Right ventricle myocardium superior (tissue), 1 donor: Measurements from ENCODE around the gene FLNC. TPM values are rescaled to one million over a fixed set of nuclear protein-coding genes. Genes with fewer than 3 reads are reported as not detected.

Experiments used
- ATAC-seq: fragments of 200-7000 bp; cut with Tn5 transposase; one replicate; pipeline ENCODE4 v1.9.1; 2020; ENCODE audit warnings: mild to moderate bottlenecking; ENCODE audit not compliant: poor library complexity
- DNase-seq: peaks from one replicate; pipeline ENCODE4 v3.0.0-alpha.2; 2020
- intact Hi-C: fragments of 100-400 bp; cut with DNase I; formaldehyde crosslinking; loops from one replicate; pipeline ENCODE4 v1.11.2; 2022
- total RNA-seq: library from RNA; stranded (reverse); fragmentation: NEBNext Ultra II Directional; extraction: Animal tissue kit (Norgen Biotek cat#: 25700); gene quantifications from one replicate; pipeline ENCODE4 v1.2.1, GENCODE V29; 2021
- donor health status: DM: no; HTN: yes; CAD: no; lungs with severe emphysema.

The FLNC gene
- total RNA-seq, 1 donor from 2014 or later, result 601 TPM

GRCh38 chr7:128867842-128868623 is 37.8 kb downstream of the FLNC start:
- intact Hi-C loops, result no loop called here
- no peak for ATAC-seq
- DNase-seq, result no peak

GRCh38 chr7:128868624-128869137 is 38.5 kb downstream of the FLNC start:
- intact Hi-C loops, result no loop called here
- ATAC-seq, result peak; percentile 1
- no peak for DNase-seq

- ATAC-seq (peak; percentile 87), DNase-seq (peak; percentile 75)
- intact Hi-C loops, result no loop called here
Observed at GRCh38 chr7:128869138-128869943, 39.1 kb downstream of the FLNC start.

GRCh38 chr7:128869944-128870285 is 39.7 kb downstream of the FLNC start:
- peak; percentile 6 for ATAC-seq
- peak; percentile 24 for DNase-seq
- intact Hi-C loops, result no loop called here

- ATAC-seq (no peak), DNase-seq (no peak)
- intact Hi-C loops, result no loop called here
Observed at GRCh38 chr7:128871050-128871449, 40.8 kb downstream of the FLNC start.

- intact Hi-C loops, result no loop called here
- no peak for ATAC-seq
- DNase-seq, result no peak
Observed at GRCh38 chr7:128872394-128872824, 42.2 kb downstream of the FLNC start.

- ATAC-seq, result no peak
- no peak for DNase-seq
- intact Hi-C loops, result no loop called here
Observed at GRCh38 chr7:128873234-128873633, 43.0 kb downstream of the FLNC start.

- intact Hi-C loops, result no loop called here
- DNase-seq, result no peak
- no peak for ATAC-seq
Observed at GRCh38 chr7:128874140-128875031, 44.2 kb downstream of the FLNC start.

- intact Hi-C loops, result no loop called here
- DNase-seq, result peak; percentile 6
Observed at GRCh38 chr7:128875523-128875948, 45.3 kb downstream of the FLNC start.

GRCh38 chr7:128876127-128876526 is 45.9 kb downstream of the FLNC start:
- no peak for DNase-seq
- ATAC-seq, result no peak
- intact Hi-C loops, result no loop called here

More at GRCh38 chr7:128875523-128875948, 45.3 kb downstream of the FLNC start:
- ATAC-seq, result no peak

GRCh38 chr7:128876586-128876977 is 46.4 kb downstream of the FLNC start:
- DNase-seq (peak; percentile 26), ATAC-seq (no peak)
- intact Hi-C loops, result no loop called here

GRCh38 chr7:128876978-128877755 is 47.0 kb downstream of the FLNC start:
- intact Hi-C loops, result no loop called here
- DNase-seq (peak; percentile 36), ATAC-seq (no peak)

- DNase-seq (no peak), ATAC-seq (no peak)
- intact Hi-C loops, result no loop called here
Observed at GRCh38 chr7:128877756-128878120, 47.5 kb downstream of the FLNC start.

GRCh38 chr7:128878226-128879105 is 48.3 kb downstream of the FLNC start:
- no peak for ATAC-seq
- DNase-seq, result peak; percentile 13
- intact Hi-C loops, result no loop called here

GRCh38 chr7:128879461-128879938 is 49.3 kb downstream of the FLNC start:
- DNase-seq (peak; percentile 30), ATAC-seq (no peak)
- intact Hi-C loops, result no loop called here

GRCh38 chr7:128879939-128880746 is 49.9 kb downstream of the FLNC start:
- intact Hi-C loops, result loop anchor here (5.0 to 10.0 kb wide), 2 partner anchors 273 to 405 kb away; partner anchors contain the start of gene METTL2B
- peak; percentile 89 for ATAC-seq
- peak; percentile 79 for DNase-seq
